Activated CD4-positive, alpha-beta memory T cell treated with anti-CD3 and anti-CD28 coated beads, Interleukin-2, amount 10 ng/mL, durations not matched to agents 7 days and 5 days (primary cell): ENCODE results near the gene SENP3. TPM values are rescaled to one million over a fixed set of nuclear protein-coding genes. Genes with fewer than 3 reads are reported as not detected.

Experiments
- CTCF ChIA-PET: fragments of 350-600 bp; sonication (Branson Sonifier 250); formaldehyde crosslinking; loops from one replicate; lab custom pipeline; 2021; ENCODE audit warnings: antibody characterized with exemption, inconsistent platforms; lab: Charles Lee
- POLR2A ChIA-PET: fragments of 350-600 bp; sonication (Branson Sonifier 250); formaldehyde crosslinking; loops from one replicate; lab custom pipeline; 2021; ENCODE audit warnings: antibody characterized with exemption; lab: Charles Lee
- DNase-seq: peaks from one replicate; pipeline ENCODE4 v3.0.0-alpha.2; 2020
- H3K27ac Mint-ChIP-seq: one replicate; pipeline ENCODE4 v1.8.0; 2021; ENCODE audit warnings: mild to moderate bottlenecking, mixed read lengths
- H3K27me3 Mint-ChIP-seq: one replicate; pipeline ENCODE4 v1.8.0; 2021; ENCODE audit warnings: mixed read lengths
- H3K36me3 Mint-ChIP-seq: one replicate; pipeline ENCODE4 v1.8.0; 2021; ENCODE audit warnings: low read depth, mixed read lengths
- H3K4me1 Mint-ChIP-seq: one replicate; pipeline ENCODE4 v1.8.0; 2021; ENCODE audit warnings: mixed read lengths
- H3K4me3 Mint-ChIP-seq: one replicate; pipeline ENCODE4 v1.8.0; 2021; ENCODE audit warnings: mild to moderate bottlenecking, mixed read lengths
- H3K9me3 Mint-ChIP-seq: one replicate; pipeline ENCODE4 v1.8.0; 2021; ENCODE audit warnings: mixed read lengths
- total RNA-seq, 2 experiments: library from RNA; stranded (reverse); gene quantifications; one replicate each; pipeline ENCODE4 v1.2.3, GENCODE V29; 2021

The SENP3 gene
- total RNA-seq, 2 experiments from 2014 or later = 37.6 to 39.9 TPM

DNA sequence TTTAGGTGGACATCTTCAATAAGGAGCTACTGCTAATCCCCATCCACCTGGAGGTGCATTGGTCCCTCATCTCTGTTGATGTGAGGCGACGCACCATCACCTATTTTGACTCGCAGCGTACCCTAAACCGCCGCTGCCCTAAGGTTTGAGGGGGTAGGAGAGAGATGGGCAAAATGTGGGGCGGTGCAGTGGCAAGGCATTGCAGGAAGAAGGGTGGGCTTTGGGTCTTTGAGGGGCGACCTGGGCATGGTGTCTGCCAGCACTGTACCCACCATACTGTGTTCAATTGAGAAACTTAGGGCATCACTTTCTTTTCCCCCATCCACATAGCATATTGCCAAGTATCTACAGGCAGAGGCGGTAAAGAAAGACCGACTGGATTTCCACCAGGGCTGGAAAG is 8.6 kb downstream of the SENP3 start:
- peak overlapping the region; percentile 37 for H3K27ac Mint-ChIP-seq
- DNase-seq = no peak
- H3K36me3 Mint-ChIP-seq = peaks cover 68% of the 10 kb centered on the region
- ChIA-PET CTCF (interaction anchor here (0.6 to 1.8 kb wide), 4 partner anchors 9 to 121 kb away, joined by 3 to 8 read pairs (median 4); partner anchors contain the start of genes SENP3 and TP53), POLR2A (interaction anchor here (0.5 to 9.3 kb wide), 9 partner anchors 8 to 117 kb away, joined by 3 to 169 read pairs (median 6); partner anchors contain the start of genes CD68, MPDU1, POLR2A and SENP3)
- no peaks in the 10 kb centered on the region for H3K27me3 Mint-ChIP-seq
- H3K4me1 Mint-ChIP-seq = peaks cover 42% of the 10 kb centered on the region
- H3K4me3 Mint-ChIP-seq = no peak overlapping the region
- H3K9me3 Mint-ChIP-seq = no peaks in the 10 kb centered on the region

DNA sequence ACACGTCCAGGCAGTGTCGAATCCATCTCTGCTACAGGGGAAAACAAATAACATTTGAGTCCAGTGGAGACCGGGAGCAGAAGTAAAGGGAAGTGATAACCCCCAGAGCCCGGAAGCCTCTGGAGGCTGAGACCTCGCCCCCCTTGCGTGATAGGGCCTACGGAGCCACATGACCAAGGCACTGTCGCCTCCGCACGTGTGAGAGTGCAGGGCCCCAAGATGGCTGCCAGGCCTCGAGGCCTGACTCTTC is 10.5 kb downstream of the SENP3 start:
- DNase-seq = no peak
- no peaks in the 10 kb centered on the region for H3K27me3 Mint-ChIP-seq
- H3K27ac Mint-ChIP-seq = peak overlapping the region; percentile 99
- H3K36me3 Mint-ChIP-seq = peaks cover 77% of the 10 kb centered on the region
- ChIA-PET CTCF (interaction anchor here (1.2 to 1.8 kb wide), 4 partner anchors 12 to 217 kb away, joined by 3 to 8 read pairs (median 4); partner anchors contain the start of gene TP53), POLR2A (interaction anchor here (0.8 to 9.3 kb wide), 14 partner anchors 10 to 258 kb away, joined by 3 to 169 read pairs (median 4); partner anchors contain the start of genes CD68, CHRNB1, MPDU1 and POLR2A)
- no peaks in the 10 kb centered on the region for H3K9me3 Mint-ChIP-seq
- H3K4me3 Mint-ChIP-seq = peak overlapping the region; percentile 93
- H3K4me1 Mint-ChIP-seq = peaks cover 61% of the 10 kb centered on the region

DNA sequence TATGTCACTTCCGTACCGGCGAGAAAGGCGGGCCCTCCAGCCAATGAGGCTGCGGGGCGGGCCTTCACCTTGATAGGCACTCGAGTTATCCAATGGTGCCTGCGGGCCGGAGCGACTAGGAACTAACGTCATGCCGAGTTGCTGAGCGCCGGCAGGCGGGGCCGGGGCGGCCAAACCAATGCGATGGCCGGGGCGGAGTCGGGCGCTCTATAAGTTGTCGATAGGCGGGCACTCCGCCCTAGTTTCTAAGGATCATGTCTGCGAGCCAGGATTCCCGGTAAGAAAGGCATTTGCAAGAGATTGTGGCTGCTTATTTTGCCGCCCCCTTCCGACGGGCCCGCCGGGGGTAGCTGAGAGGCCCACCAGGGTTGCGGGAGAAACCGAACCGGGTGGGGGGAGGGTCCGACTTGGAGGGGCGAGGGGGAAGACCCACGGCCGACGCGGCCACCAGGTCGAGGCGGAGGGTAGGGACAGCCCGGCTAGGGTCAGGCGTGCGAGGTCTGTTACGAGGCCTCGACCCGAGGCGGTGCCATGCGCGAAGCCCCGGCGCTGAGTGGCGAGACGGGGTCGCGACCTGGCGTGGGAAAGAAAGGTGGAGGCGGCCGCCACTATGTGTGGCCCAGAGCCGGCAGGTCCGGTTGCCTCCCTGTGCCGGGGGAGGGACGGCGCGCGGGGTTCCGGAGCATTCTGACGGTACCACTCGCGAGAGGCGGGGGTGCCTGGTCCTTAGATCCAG is 11.0 kb downstream of the SENP3 start:
- ChIA-PET POLR2A (interaction anchor here (0.7 to 9.3 kb wide), 23 partner anchors 11 to 561 kb away, joined by 3 to 169 read pairs (median 4); partner anchors contain the start of genes ACAP1, CD68, CHRNB1 and MPDU1), CTCF (interaction anchor here (1.3 to 3.1 kb wide), 4 partner anchors 12 to 217 kb away, joined by 3 to 21 read pairs (median 8); partner anchors contain the start of genes SENP3, TP53 and WRAP53)
- Mint-ChIP-seq H3K9me3 (no peaks in the 10 kb centered on the region), H3K4me1 (peaks cover 63% of the 10 kb centered on the region), H3K27ac (peak overlapping the region; percentile 99), H3K27me3 (no peaks in the 10 kb centered on the region), H3K4me3 (peak overlapping the region; percentile 93), H3K36me3 (peaks cover 78% of the 10 kb centered on the region)
- DNase-seq = peak; percentile 100

DNA sequence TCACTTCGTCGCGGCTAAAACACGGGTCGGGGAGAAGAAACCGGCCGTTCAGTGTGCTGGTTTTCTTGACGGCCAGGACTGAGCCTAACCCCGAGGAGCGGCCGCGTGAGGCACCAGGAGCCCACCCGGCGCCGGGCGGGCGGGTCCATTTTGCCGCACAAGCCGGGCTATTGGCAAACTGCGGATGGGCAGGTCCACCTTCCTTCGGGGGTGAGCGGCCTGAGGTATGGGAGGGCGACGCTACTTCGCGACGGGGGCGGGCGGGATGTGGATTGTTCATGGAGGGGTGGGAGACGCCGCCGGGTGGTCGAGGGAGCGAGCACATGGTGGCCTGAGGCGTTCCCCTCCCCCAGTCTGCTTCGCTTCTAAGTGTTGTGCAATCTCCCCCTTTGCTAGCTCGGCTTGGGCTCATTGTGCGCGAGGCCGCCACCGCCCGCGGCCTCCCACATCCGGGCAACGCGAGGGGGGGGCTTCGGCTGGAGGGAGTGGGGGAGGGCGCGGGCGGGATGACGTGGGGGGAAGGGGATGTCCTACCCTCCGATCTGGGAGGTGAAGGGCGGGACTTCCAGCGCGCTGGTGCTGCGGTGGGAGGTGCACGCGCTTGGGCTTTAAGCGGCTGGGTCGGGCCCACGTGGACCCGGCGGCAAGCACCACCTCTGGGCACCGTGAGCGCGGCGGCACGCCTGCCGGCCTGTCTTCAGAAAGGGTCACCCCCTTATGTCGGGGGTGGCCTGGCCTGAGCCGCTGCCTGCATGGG is 11.8 kb downstream of the SENP3 start:
- POLR2A ChIA-PET = interaction anchor here (0.6 to 9.3 kb wide), 25 partner anchors 8 to 562 kb away, joined by 3 to 169 read pairs (median 4); partner anchors contain the start of genes ACAP1, CD68, MPDU1 and PHF23
- peak overlapping the region; percentile 93 for H3K4me3 Mint-ChIP-seq
- H3K9me3 Mint-ChIP-seq = no peaks in the 10 kb centered on the region
- peak; percentile 94 for DNase-seq
- H3K4me1 Mint-ChIP-seq = peaks cover 70% of the 10 kb centered on the region
- H3K36me3 Mint-ChIP-seq = peaks cover 84% of the 10 kb centered on the region
- H3K27me3 Mint-ChIP-seq = no peaks in the 10 kb centered on the region
- CTCF ChIA-PET = interaction anchor here (1.3 to 3.1 kb wide), 5 partner anchors 11 to 137 kb away, joined by 3 to 21 read pairs (median 12); partner anchors contain the start of genes MPDU1, SENP3, SOX15 and TP53
- peak overlapping the region; percentile 99 for H3K27ac Mint-ChIP-seq

DNA sequence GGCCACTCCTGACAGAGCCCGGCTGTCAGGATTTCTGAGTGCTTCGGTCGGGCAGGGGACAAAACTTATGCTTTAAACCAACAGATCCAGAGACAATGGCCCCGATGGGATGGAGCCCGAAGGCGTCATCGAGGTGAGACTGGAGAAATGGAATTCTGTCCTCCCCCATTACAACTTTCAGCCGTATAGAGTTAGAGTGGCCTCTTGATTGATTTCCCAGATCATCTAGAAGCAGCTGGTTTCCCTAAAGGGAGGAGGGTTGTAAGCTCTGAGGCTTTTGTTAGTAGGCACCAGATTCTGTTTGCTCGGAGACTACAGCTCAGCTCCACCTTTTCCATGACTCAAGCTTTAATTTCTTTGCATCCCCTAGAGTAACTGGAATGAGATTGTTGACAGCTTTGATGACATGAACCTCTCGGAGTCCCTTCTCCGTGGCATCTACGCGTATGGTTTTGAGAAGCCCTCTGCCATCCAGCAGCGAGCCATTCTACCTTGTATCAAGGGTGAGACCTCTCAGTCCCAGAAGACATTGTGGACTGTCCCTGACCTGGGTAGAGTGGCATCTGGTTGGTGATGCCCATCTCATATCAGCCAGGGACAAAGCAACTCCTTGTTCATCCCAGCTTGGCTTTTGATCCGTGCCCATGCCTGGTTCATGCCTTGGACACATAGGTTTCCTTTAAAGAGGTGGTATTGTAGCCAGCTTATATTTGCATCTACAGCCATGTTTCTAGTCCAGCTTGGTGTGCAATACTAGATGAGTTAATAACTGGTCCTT is 12.6 kb downstream of the SENP3 start:
- Mint-ChIP-seq H3K36me3 (peaks cover 91% of the 10 kb centered on the region), H3K9me3 (no peaks in the 10 kb centered on the region), H3K4me1 (peaks cover 79% of the 10 kb centered on the region), H3K27ac (peak overlapping the region; percentile 99), H3K4me3 (peak overlapping the region; percentile 93), H3K27me3 (no peaks in the 10 kb centered on the region)
- no peak for DNase-seq
- ChIA-PET POLR2A (interaction anchor here (0.6 to 9.3 kb wide), 21 partner anchors 9 to 562 kb away, joined by 3 to 169 read pairs (median 4); partner anchors contain the start of genes ACAP1, CD68, MPDU1 and PHF23), CTCF (interaction anchor here (1.3 to 3.1 kb wide), 5 partner anchors 10 to 137 kb away, joined by 3 to 21 read pairs (median 12); partner anchors contain the start of genes MPDU1, SENP3, SOX15 and TP53)

DNA sequence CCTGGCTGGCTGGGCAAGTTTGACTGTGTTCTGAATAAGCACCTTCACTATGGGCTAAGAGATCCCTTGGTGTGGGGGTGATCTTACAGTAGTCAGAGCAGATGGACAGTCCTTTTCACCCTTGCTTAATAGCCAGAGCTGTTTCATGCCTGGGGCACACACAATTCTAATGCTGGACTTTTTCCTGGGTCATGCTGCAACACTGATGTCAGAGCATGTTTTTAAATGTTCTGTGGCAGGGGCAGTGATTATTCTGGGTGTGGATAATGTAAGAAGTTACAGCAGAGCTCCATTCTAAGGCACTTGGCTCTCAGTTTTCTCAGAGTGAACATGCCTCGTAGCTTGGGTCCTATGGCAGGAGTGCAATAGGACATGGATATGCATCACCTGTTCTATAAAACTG is 13.8 kb downstream of the SENP3 start:
- ChIA-PET CTCF (interaction anchor here (1.3 to 3.1 kb wide), 4 partner anchors 9 to 112 kb away, joined by 3 to 21 read pairs (median 11); partner anchors contain the start of genes MPDU1, SENP3, SOX15 and TP53), POLR2A (interaction anchor here (1.1 to 9.3 kb wide), 7 partner anchors 8 to 112 kb away, joined by 3 to 169 read pairs (median 38); partner anchors contain the start of genes CD68, MPDU1, POLR2A and SENP3)
- H3K27ac Mint-ChIP-seq = peak overlapping the region; percentile 99
- no peaks in the 10 kb centered on the region for H3K27me3 Mint-ChIP-seq
- peaks cover 83% of the 10 kb centered on the region for H3K4me1 Mint-ChIP-seq
- peaks cover 89% of the 10 kb centered on the region for H3K36me3 Mint-ChIP-seq
- no peak for DNase-seq
- no peaks in the 10 kb centered on the region for H3K9me3 Mint-ChIP-seq
- peak overlapping the region; percentile 93 for H3K4me3 Mint-ChIP-seq

DNA sequence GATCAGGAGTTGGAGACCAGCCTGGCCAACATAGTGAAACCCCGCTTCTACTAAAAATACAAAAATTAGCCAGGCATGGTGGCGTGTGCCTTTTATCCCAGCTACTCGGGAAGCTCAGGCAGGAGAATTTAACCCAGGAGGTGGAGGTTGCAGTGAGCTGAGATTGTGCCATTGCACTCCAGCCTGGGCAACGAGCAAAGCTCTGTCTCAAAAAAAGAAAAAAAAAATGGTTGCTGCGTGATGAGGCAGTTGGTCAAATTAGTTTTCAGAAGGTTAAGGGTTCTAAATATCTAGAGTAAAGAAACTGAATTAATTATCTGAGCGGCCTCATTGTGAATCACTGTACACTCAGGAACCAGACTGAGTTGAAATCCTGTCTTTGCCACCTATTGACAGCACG is 14.2 kb downstream of the SENP3 start:
- peak overlapping the region; percentile 93 for H3K4me3 Mint-ChIP-seq
- peaks cover 87% of the 10 kb centered on the region for H3K4me1 Mint-ChIP-seq
- ChIA-PET POLR2A (interaction anchor here (1.1 to 9.3 kb wide), 7 partner anchors 7 to 111 kb away, joined by 3 to 169 read pairs (median 5); partner anchors contain the start of genes CD68, MPDU1, SENP3 and SOX15), CTCF (interaction anchor here (1.3 to 2.8 kb wide), 2 partner anchors 8 to 112 kb away, joined by 3 to 13 read pairs; partner anchors contain the start of genes MPDU1 and TP53)
- no peak for DNase-seq
- H3K36me3 Mint-ChIP-seq = peaks cover 89% of the 10 kb centered on the region
- no peaks in the 10 kb centered on the region for H3K9me3 Mint-ChIP-seq
- H3K27ac Mint-ChIP-seq = peak overlapping the region; percentile 99
- H3K27me3 Mint-ChIP-seq = no peaks in the 10 kb centered on the region

DNA sequence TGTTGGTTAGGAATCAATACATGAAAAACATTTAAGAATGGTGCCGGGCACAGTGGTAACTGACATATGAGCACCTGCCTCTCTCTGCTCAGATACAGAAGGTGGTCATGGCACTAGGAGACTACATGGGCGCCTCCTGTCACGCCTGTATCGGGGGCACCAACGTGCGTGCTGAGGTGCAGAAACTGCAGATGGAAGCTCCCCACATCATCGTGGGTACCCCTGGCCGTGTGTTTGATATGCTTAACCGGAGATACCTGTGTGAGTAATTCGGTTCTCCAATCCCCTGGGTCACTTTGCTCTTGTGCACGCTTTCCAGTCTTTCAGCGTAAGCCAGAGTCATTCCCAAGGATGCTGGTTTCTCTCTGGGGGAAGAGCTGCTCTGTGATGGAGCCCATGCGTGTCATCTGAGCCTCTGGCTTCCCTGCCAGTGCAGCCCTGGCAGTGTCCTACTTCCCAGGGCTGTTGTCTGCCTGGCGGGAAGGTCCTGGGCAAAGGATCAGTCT is 14.8 kb downstream of the SENP3 start:
- no peaks in the 10 kb centered on the region for H3K9me3 Mint-ChIP-seq
- no peaks in the 10 kb centered on the region for H3K27me3 Mint-ChIP-seq
- CTCF ChIA-PET = interaction anchor here (1.3 kb wide), 1 partner anchor 111 kb away, joined by 3 read pairs; the partner anchor contains the start of gene TP53
- peak overlapping the region; percentile 50 for H3K27ac Mint-ChIP-seq
- peaks cover 89% of the 10 kb centered on the region for H3K36me3 Mint-ChIP-seq
- peak overlapping the region; percentile 93 for H3K4me3 Mint-ChIP-seq
- DNase-seq = no peak
- peaks cover 87% of the 10 kb centered on the region for H3K4me1 Mint-ChIP-seq
- POLR2A ChIA-PET = interaction anchor here (1.2 to 9.3 kb wide), 5 partner anchors 7 to 111 kb away, joined by 3 to 169 read pairs (median 80); partner anchors contain the start of genes CD68, MPDU1, SENP3 and SOX15

DNA sequence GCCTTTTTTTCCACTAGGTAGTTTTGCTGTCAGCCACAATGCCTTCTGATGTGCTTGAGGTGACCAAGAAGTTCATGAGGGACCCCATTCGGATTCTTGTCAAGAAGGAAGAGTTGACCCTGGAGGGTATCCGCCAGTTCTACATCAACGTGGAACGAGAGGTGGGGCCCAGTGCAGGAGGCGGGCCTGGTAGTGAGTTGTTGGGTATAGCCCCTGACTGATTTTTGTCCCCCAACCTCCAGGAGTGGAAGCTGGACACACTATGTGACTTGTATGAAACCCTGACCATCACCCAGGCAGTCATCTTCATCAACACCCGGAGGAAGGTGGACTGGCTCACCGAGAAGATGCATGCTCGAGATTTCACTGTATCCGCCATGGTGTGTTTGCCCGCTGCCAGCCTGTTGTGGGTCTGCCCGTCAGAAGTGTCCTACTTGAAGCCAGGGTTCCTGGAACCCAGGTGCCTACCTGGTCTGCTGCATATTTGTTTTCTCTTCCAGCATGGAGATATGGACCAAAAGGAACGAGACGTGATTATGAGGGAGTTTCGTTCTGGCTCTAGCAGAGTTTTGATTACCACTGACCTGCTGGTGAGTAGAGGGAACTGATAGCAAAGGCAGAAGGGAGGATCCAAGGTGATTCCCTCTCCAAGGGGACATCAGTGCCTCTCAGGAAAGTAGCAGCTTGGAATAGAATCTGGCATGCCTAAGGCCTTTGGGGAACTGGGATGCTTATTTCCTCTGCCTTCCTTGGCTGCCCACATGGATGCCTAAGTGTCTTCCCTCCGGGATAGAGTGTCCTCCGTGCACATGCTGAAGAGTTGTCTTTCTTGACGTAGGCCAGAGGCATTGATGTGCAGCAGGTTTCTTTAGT is 15.8 kb downstream of the SENP3 start:
- H3K27me3 Mint-ChIP-seq = no peaks in the 10 kb centered on the region
- H3K27ac Mint-ChIP-seq = peak overlapping the region; percentile 92
- peaks cover 87% of the 10 kb centered on the region for H3K4me1 Mint-ChIP-seq
- peaks cover 86% of the 10 kb centered on the region for H3K36me3 Mint-ChIP-seq
- peak overlapping the region; percentile 5 for H3K4me3 Mint-ChIP-seq
- POLR2A ChIA-PET = interaction anchor here (1.2 to 9.3 kb wide), 5 partner anchors 8 to 110 kb away, joined by 3 to 88 read pairs (median 4); partner anchors contain the start of genes SOX15, TP53 and WRAP53
- H3K9me3 Mint-ChIP-seq = no peaks in the 10 kb centered on the region
- DNase-seq = no peak
- CTCF ChIA-PET = no interaction called here

DNA sequence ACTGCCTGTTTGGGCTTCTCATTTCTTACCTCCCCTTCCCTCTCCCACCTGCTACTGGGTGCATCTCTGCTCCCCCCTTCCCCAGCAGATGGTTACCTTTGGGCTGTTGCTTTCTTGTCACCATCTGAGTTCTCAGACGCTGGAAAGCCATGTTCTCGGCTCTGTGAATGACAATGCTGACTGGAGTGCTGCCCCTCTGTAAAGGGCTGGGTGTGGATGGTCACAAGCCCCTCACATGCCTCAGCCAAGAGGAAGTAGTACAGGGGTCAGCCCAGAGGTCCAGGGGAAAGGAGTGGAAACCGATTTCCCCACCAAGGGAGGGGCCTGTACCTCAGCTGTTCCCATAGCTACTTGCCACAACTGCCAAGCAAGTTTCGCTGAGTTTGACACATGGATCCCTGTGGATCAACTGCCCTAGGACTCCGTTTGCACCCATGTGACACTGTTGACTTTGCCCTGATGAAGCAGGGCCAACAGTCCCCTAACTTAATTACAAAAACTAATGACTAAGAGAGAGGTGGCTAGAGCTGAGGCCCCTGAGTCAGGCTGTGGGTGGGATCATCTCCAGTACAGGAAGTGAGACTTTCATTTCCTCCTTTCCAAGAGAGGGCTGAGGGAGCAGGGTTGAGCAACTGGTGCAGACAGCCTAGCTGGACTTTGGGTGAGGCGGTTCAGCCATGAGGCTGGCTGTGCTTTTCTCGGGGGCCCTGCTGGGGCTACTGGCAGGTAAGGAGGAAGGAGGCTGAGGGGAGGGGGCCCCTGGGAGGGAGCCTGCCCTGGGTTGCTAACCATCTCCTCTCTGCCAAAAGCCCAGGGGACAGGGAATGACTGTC is 17.5 kb downstream of the SENP3 start, which contains the start of gene CD68:
Gene CD68 (plus strand): TSS at position 638 of the 833 bp plus-strand sequence. CDS start 40 bp downstream, at position 678.
- peaks cover 88% of the 10 kb centered on the region for H3K4me1 Mint-ChIP-seq
- ChIA-PET POLR2A (interaction anchor here (0.7 to 8.7 kb wide), 10 partner anchors 7 to 243 kb away, joined by 3 to 169 read pairs (median 4); partner anchors contain the start of genes ACAP1, POLR2A, SOX15 and TP53), CTCF (interaction anchor here (0.6 to 2.3 kb wide), 4 partner anchors 18 to 281 kb away, joined by 3 to 11 read pairs (median 7); partner anchors contain the start of genes SENP3, TP53 and WRAP53)
- peaks cover 74% of the 10 kb centered on the region for H3K36me3 Mint-ChIP-seq
- H3K4me3 Mint-ChIP-seq = peak within 1 kb of the TSS; percentile 68
- H3K27me3 Mint-ChIP-seq = no peaks in the 10 kb centered on the region
- no peaks in the 10 kb centered on the region for H3K9me3 Mint-ChIP-seq
- H3K27ac Mint-ChIP-seq = peak within 1 kb of the TSS; percentile 92
- peak; percentile 73 for DNase-seq
